Right lobe of liver (tissue), 6 donors: Measurements from ENCODE around the gene PLA2G4F. TPM values are rescaled to one million over a fixed set of nuclear protein-coding genes. Genes with fewer than 3 reads are reported as not detected.
A peak's percentile ranks its signal among the peaks of the same experiment; 100 is the strongest.

Experiments used
- ATAC-seq, 4 donors: fragments of 200-7000 bp; cut with Tn5 transposase; one replicate each; pipeline ENCODE4 v1.9.1; 2020; ENCODE audit warnings: mild to moderate bottlenecking in 4 of 4, moderate library complexity in 4 of 4
- DNase-seq, 3 donors: peaks; one replicate each; pipeline ENCODE4 v3.0.0-alpha.2; 2020
- H3K27ac ChIP-seq, 3 donors: fragments of 200-600 bp; one replicate each; pipeline ENCODE4 v1.8.0; 2022
- H3K27me3 ChIP-seq, 2 donors: fragments of 200-600 bp; one replicate each; pipeline ENCODE4 v1.8.0; 2022
- H3K36me3 ChIP-seq, 4 donors: fragments of 200-600 bp; sonication (generic) in 1 of 4; one replicate each; pipeline versions ENCODE4 v1.5.1 to v1.8.0; 2017 to 2022; ENCODE audit warnings: control low read depth in 1 of 4
- H3K4me1 ChIP-seq, 4 donors: fragments of 200-600 bp; sonication (generic) in 1 of 4; one replicate each; pipeline versions ENCODE4 v1.5.1 to v1.8.0; 2017 to 2022; ENCODE audit warnings: control low read depth in 1 of 4
- H3K4me3 ChIP-seq, 3 donors: fragments of 200-600 bp; one replicate each; pipeline ENCODE4 v1.8.0; 2022
- H3K9me3 ChIP-seq, 4 donors: fragments of 200-600 bp; sonication (generic) in 1 of 4; one replicate each; pipeline versions ENCODE4 v1.5.1 to v1.8.0; 2017 to 2022; ENCODE audit warnings: control low read depth in 1 of 4
- POLR2A ChIP-seq: fragments of 450-650 bp; IDR thresholded peaks from one replicate; pipeline ENCODE4 v1.6.1; 2017; ENCODE audit warnings: antibody characterized with exemption, mild to moderate bottlenecking
- WGBS: methylation state at CpG from one replicate; pipeline ENCODE4 v1.1.6; 2018; ENCODE audit warnings: low coverage, low lambda C conversion rate; ENCODE audit not compliant: insufficient coverage; ENCODE audit errors: missing lambda C conversion rate; 5-methylcytosine and 5-hydroxymethylcytosine counted together
- intact Hi-C, 2 donors: fragments of 100-400 bp; cut with DNase I; formaldehyde crosslinking; loops; one replicate each; pipeline versions ENCODE4 v1.11.2 to v1.14.1; 2022
- total RNA-seq, 6 experiments: library from RNA; depleted of rRNA in 2 of 6; stranded (reverse); fragments of >200 nt in 2 of 6; fragmentation: NEBNext Ultra II Directional in 3 of 6; extraction: Animal tissue kit (Norgen Biotek cat#: 25700) in 3 of 6; gene quantifications; one replicate each; pipeline versions ENCODE4 v1.1.0 to v1.2.4, GENCODE V29; 2016 to 2023
- TF ChIP-seq, protein P1 (sequence below), 4 donors: fragments of 200-600 bp in 3 of 4; fragments of 450-650 bp in 1 of 4; IDR thresholded peaks; one replicate each; pipeline versions ENCODE4 v1.5.1 to v1.8.0; 2016 to 2022; ENCODE audit warnings: antibody characterized with exemption in 4 of 4, mild to moderate bottlenecking in 2 of 4
- donor health status: DM: no; HTN: yes; CAD: no.
- donor health status: DM: no; HTN: no; CAD: no.
- donor health status: DM: no; HTN: no; CAD: no.
- donor health status: DM: no; HTN: yes; CAD: no.
- donor health status: DM: no; HTN: yes; CAD: no.

Gene PLA2G4F
- total RNA-seq, 6 experiments from 2014 or later, result not detected

DNA sequence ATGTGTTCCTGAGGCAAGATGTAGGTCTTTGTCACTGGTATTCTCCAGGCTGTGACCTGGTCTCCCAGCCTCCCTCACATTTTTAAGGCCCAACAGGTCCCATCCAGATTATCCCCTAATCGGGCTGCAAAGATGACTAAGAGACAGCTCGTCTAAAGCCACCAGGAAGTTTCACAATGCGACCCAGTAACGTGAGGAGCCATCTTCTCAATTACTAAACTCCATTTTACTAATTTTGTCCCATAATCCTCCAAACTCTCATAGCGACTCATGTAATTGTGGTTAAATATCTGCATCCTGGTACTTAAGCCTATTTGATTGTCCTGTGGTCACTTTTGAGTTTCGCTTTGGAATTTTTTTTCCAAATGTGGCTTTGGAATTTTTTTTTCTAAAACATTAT, 8.7 kb upstream of the PLA2G4F start:
- intact Hi-C loops, result no loop called here
- WGBS, result 75% methylated on average over 4 of the region's 6 CpGs
- Histone ChIP-seq H3K4me1 (no peaks in the 10 kb centered on the region), H3K27ac (no peak overlapping the region), H3K27me3 (no peaks in the 10 kb centered on the region), H3K9me3 (no peaks in the 10 kb centered on the region), H3K36me3 (peaks cover 11 to 100% (median 55%) of the 10 kb centered on the region in 4 donors), H3K4me3 (no peak overlapping the region)
- TF ChIP-seq, protein P1, sequence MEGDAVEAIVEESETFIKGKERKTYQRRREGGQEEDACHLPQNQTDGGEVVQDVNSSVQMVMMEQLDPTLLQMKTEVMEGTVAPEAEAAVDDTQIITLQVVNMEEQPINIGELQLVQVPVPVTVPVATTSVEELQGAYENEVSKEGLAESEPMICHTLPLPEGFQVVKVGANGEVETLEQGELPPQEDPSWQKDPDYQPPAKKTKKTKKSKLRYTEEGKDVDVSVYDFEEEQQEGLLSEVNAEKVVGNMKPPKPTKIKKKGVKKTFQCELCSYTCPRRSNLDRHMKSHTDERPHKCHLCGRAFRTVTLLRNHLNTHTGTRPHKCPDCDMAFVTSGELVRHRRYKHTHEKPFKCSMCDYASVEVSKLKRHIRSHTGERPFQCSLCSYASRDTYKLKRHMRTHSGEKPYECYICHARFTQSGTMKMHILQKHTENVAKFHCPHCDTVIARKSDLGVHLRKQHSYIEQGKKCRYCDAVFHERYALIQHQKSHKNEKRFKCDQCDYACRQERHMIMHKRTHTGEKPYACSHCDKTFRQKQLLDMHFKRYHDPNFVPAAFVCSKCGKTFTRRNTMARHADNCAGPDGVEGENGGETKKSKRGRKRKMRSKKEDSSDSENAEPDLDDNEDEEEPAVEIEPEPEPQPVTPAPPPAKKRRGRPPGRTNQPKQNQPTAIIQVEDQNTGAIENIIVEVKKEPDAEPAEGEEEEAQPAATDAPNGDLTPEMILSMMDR (IDR thresholded peaks at IDR 0.05), result no peak
- TF ChIP-seq POLR2A, result no peak
- DNase-seq (no peak), ATAC-seq (no peak)

DNA sequence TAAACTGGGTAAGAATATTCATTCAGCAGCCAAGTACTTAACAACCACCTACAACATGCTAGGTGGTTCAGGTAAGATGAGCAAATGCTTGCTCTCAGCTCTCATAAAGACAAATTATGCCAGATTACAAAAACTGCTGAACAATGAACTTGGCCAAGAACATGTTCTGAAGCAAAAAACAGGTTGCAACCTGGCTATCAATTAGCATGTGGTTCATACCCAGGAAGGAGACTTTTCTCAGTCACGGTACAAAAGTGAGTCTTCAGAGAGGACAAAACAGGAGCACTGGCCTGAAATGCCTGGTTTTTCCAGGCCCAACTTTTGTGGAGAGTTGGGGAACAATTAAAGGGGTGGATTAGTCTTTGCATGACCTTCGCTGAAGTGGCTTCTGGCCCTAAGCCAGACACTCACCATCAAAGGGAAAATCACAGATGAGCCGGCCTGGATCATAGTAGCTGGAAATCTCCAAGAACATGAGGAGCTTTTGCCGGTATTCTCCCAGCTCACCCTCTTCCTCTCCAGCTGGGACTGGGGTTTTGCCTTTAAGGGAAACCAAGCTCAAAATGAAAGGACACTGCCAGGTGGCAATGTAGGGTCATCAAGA, 7.6 kb upstream of the PLA2G4F start:
- Histone ChIP-seq H3K27ac (no peak overlapping the region), H3K9me3 (no peaks in the 10 kb centered on the region), H3K27me3 (no peaks in the 10 kb centered on the region), H3K4me3 (no peak overlapping the region), H3K4me1 (no peaks in the 10 kb centered on the region), H3K36me3 (peaks cover 11 to 100% (median 54%) of the 10 kb centered on the region in 4 donors)
- ATAC-seq (no peak), DNase-seq (peak in 1 of 3 donors; percentile 20)
- intact Hi-C loops, result no loop called here
- TF ChIP-seq, protein P1 (IDR thresholded peaks at IDR 0.05), result no peak
- no peak for TF ChIP-seq POLR2A
- WGBS, result 69% methylated on average over 4 of the region's 4 CpGs

GRCh38 chr15:42163291-42163690, 6.9 kb upstream of the PLA2G4F start:
- Histone ChIP-seq H3K27me3 (no peaks in the 10 kb centered on the region), H3K36me3 (peaks cover 11 to 97% (median 53%) of the 10 kb centered on the region in 4 donors), H3K4me3 (no peak overlapping the region), H3K9me3 (no peaks in the 10 kb centered on the region), H3K27ac (no peak overlapping the region), H3K4me1 (no peaks in the 10 kb centered on the region)
- 94% methylated on average over 9 of the region's 9 CpGs for WGBS
- DNase-seq (peak in 1 of 3 donors; percentile 17), ATAC-seq (no peak)
- TF ChIP-seq, protein P1 (IDR thresholded peaks at IDR 0.05), result no peak
- no peak for TF ChIP-seq POLR2A
- intact Hi-C loops, result no loop called here

GRCh38 chr15:42160136-42160535, 3.7 kb upstream of the PLA2G4F start:
- TF ChIP-seq, protein P1 (IDR thresholded peaks at IDR 0.05), result no peak
- no peak for TF ChIP-seq POLR2A
- Histone ChIP-seq H3K4me3 (no peak overlapping the region), H3K27ac (no peak overlapping the region), H3K9me3 (no peaks in the 10 kb centered on the region), H3K36me3 (peaks cover 0 to 65% (median 32%) of the 10 kb centered on the region in 4 donors), H3K27me3 (no peaks in the 10 kb centered on the region), H3K4me1 (no peaks in the 10 kb centered on the region)
- no peak for ATAC-seq
- DNase-seq, result peak in 1 of 3 donors; percentile 17
- intact Hi-C loops, result no loop called here
- WGBS, result 92% methylated on average over 2 of the region's 7 CpGs
